GM10248 (cell line): Measurements from ENCODE around the gene CLDN12.

Source experiments
- CTCF ChIA-PET: fragments of 300-600 bp; sonication (Branson Sonifier 250); formaldehyde crosslinking; extraction: SDS; loops from one replicate; lab custom pipeline; 2021; ENCODE audit warnings: antibody characterized with exemption; lab: Yijun Ruan, JAX
- POLR2A ChIA-PET: fragments of 350-650 bp; sonication (Branson Sonifier 250); formaldehyde crosslinking; extraction: SDS; loops from one replicate; lab custom pipeline; 2020; ENCODE audit warnings: antibody characterized with exemption; lab: Yijun Ruan, JAX
- DNase-seq: peaks from one replicate; pipeline ENCODE4 v3.0.0; 2012; ENCODE audit errors: extremely low spot score
- TF ChIP-seq, protein P1 (sequence below): IDR thresholded peaks from 2 replicates; pipeline ENCODE4 v1.5.1; 2012; ENCODE audit warnings: mild to moderate bottlenecking, low read depth; ENCODE audit errors: extremely low read depth, missing control alignments, control extremely low read depth

Gene CLDN12

DNA sequence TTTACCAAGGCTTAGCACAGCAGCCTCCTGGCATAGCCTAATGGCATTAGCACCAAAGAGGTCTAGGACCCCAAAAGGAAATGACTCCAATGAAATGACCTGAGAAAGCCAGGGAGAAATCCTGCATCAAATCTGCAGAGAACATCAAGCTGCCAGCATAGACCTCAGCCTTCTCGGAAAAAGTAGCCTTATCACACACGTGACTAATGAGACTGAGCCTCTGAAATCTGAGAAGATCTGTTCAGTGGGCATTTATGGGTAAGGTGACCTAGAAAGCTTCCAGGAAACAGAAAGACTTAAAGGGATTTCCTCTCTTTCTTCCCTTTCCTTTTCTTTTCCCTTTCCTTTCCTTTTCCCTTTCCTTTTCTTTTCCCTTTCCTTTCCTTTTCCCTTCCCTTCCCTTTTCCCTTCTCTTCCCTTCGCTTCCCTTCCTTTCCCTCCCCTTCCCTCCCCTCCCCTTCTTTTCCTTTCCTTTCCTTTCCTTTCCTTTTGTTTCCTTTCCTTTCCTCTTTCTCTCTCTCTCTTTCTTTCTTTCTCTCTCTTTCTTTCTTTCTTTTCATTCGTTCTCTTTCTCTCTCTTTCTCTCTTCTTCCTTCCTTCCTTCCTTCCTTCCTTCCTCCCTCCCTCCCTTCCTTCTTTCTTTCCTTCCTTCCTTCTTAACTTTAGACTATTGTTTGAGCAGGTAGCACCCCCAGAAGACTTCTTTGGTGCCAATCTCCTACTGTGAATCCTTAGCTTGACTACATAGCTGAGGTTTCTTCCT lies 43.1 kb downstream of the CLDN12 start:
- ChIA-PET POLR2A (no interaction called here), CTCF (interaction anchor here (1.0 to 2.1 kb wide), 4 partner anchors 9 to 588 kb away, joined by 3 to 17 read pairs (median 6); no protein-coding TSS in a partner anchor)
- DNase-seq = no peak

DNA sequence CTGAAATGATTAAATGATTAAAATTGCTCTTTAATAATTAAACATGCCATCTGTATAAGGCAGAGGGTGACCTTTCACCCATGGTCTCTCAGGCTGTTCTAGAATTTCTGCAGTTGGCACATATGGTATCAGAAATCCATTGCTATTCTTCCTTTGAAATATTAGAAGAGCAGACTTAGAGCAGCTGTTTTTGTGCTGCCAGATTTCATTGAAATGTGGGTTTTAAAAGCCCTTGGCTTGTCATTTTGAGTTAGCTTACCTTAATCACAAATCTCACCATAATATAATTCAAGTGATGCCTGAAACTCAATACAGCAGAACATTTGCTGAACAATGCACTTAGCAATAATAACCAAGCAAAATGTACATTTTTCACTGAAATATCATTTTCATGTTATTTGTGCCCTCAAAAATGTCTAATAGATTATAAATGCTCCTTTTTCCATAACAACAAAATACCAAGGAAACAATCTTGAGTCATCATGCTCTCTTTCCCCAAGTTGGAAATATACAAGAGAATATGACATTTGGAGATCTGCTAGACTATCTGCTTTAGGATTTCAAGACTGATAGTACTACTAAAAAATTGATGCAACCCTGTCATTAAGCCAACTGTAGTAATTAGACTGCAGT lies 50.1 kb downstream of the CLDN12 start:
- ChIA-PET POLR2A (no interaction called here), CTCF (interaction anchor here (1.0 to 1.9 kb wide), 5 partner anchors 11 to 581 kb away, joined by 3 to 11 read pairs (median 4); no protein-coding TSS in a partner anchor)
- DNase-seq = no peak
- TF ChIP-seq, protein P1, sequence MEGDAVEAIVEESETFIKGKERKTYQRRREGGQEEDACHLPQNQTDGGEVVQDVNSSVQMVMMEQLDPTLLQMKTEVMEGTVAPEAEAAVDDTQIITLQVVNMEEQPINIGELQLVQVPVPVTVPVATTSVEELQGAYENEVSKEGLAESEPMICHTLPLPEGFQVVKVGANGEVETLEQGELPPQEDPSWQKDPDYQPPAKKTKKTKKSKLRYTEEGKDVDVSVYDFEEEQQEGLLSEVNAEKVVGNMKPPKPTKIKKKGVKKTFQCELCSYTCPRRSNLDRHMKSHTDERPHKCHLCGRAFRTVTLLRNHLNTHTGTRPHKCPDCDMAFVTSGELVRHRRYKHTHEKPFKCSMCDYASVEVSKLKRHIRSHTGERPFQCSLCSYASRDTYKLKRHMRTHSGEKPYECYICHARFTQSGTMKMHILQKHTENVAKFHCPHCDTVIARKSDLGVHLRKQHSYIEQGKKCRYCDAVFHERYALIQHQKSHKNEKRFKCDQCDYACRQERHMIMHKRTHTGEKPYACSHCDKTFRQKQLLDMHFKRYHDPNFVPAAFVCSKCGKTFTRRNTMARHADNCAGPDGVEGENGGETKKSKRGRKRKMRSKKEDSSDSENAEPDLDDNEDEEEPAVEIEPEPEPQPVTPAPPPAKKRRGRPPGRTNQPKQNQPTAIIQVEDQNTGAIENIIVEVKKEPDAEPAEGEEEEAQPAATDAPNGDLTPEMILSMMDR = no peak

More for the DNA sequence above, 43.1 kb downstream of the CLDN12 start:
- TF ChIP-seq, protein P1 = no peak

DNA sequence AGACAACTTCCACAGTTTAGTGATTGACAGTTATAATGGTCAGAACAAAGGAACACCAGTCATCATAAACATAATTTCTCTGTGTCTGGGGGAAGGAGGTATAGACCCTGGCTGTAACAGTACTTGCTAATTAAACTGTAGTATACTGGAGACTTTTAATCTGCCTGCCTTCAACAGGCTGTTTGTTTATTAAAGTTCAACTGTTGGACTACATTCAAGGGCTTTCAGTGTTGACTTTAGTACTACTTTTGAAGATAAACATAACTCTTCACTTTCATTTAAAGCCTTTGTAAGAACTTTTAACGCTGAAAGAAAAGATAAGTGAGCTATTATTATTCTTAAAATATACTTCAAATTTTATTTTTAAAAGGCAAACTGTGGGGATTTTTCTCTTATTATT lies 50.7 kb downstream of the CLDN12 start:
- ChIA-PET POLR2A (no interaction called here), CTCF (interaction anchor here (1.0 to 2.2 kb wide), 3 partner anchors 17 to 175 kb away, joined by 3 to 27 read pairs (median 17); partner anchors contain the start of gene PTTG1IP2)

DNA sequence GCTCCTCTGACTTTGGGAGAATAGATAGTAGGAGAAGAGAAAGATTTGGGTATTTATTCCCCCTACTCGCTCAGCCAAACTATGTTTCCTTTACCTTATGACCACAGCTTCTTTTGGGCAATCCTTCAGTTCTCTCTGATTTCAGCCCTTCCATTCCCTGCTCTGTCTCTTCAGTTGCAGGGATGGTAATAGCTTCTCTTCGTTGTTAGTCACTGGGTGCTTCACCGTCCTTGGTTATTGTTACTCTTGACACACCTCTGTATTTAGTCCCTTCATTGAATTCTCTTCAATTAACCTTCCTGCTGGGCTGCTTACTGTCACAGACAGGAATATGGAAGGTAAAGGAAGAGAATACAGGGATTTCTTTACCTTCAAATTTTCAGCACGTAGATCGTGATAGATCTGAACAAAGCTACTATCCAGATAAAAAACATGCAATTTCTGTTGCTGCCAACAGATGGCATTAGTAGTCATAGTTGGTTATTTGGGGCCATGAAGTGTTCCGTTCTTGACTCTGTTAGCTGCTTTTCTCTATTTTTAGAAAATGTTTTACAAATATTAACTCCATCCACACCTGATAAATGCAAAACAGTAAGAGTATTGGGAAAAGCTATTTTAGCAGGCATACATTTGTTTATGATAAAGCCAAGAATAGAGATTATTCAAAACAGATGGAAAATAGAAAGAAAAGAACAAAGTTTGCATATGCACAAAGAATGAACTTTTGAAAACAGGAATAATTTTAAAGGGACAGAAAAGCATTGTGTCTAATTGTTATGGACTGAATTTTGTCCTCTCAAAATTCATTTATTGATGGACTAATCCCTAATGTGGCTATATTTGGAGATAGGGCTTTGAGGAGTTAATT lies 52.1 kb downstream of the CLDN12 start:
- TF ChIP-seq, protein P1 = peak; percentile 65
- CTCF ChIA-PET = interaction anchor here (0.7 to 2.2 kb wide), 37 partner anchors 9 to 1992 kb away, joined by 3 to 30 read pairs (median 4); partner anchors contain the start of genes GATAD1 and PTTG1IP2
- POLR2A ChIA-PET = no interaction called here
- DNase-seq = peak; percentile 48

More for the DNA sequence above, 50.7 kb downstream of the CLDN12 start:
- TF ChIP-seq, protein P1 = no peak
- no peak for DNase-seq

DNA sequence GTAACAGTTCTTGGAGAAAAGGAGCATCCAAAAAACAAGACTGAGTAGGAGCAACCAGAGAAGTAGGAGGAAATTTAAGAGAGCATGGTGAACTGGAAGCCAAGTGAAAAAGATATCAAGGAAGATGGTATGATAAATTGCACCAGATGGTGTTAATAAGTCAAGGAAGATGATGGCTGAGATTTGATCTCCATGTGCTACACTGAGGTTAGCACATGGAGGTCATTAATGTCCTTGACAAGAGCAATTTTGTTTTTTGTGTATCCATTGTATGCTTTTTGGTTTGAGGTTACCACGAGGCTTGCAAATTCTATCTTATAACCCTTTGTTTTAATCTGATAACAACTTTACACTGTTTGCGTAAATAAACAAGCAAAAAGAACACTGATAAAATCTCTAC lies 54.8 kb downstream of the CLDN12 start:
- CTCF ChIA-PET = no interaction called here
- DNase-seq = no peak
- TF ChIP-seq, protein P1 = no peak
- POLR2A ChIA-PET = no interaction called here

DNA sequence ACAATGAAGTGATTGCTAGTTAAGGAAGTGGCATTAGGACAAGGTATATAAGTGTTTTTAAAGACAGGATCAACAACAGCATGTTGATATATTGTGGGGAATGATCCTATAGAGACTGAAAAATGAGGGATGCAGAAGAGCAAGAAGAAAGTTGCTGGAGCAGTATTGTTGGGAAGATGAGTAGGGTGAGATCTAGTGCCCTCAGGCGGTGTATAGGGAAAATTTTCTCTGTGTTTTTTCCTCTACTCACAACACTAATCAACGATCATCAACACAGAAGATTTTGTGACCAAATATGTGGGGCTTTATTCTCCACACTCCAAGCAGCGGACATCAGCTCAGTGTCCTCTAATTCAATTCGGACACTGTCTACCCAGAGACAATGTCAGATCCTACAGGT lies 56.6 kb downstream of the CLDN12 start:
- TF ChIP-seq, protein P1 = no peak
- CTCF ChIA-PET = no interaction called here
- no peak for DNase-seq
- POLR2A ChIA-PET = no interaction called here
